HUDEP-2 (cell line): Measurements from ENCODE around the gene RETREG2.
A peak's percentile ranks its signal among the peaks of the same experiment; 100 is the strongest.

Experiments
- DNase-seq, 76 experiments: peaks; one replicate each; lab custom pipeline; 2025; ENCODE audit not compliant: unreplicated experiment in 76 of 76; lab: John Stamatoyannopoulos, UW

RETREG2 gene

GRCh38 chr2:219168932-219169331 is 9.1 kb upstream of the RETREG2 start:
- DNase-seq, result no peak

DNA sequence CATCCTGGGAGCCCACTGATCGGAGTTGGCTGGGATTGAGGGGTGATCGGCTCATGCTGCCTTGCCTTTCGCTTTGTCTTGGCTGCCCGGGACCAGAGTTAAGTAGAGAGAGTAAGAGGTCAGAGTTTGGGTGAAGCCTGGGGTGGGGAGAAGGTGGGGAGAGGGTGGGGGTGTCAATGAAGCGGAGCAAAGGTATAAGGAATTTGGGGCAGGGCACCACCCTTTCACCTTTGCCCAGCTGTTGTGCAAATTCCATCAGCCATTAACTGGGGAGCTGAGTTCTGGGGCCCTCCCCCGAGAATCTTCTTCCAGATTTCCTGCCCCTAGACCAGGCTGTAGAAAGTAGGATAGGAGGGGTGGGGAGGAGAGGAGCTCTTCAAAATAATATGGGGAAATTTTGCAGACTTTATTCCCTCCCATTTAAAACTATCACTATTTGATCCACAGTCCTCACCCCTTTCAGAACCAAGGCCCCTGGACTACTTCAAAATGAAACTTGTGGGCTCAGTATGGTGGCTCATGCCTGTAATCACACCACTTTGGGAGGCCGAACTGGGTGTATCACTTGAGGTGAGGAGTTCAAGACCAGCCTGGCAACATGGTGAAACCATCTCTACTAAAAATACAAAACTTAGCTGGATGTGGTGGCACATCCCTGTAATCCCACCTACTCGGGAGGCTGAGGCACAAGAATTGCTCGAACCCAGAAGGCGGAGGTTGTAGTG is 8.0 kb upstream of the RETREG2 start, which contains the start of gene SLC23A3:
SLC23A3 (minus strand) TSS at position 100 of the 725 bp plus-strand sequence; CDS start at position 55, 45 bp downstream.
- no peak for DNase-seq

- DNase-seq, result peak in 29 of 76 experiments; percentile 2 to 46 (median 19)
Measured at GRCh38 chr2:219171231-219171651, 6.8 kb upstream of the RETREG2 start.

GRCh38 chr2:219172231-219173154 is 5.6 kb upstream of the RETREG2 start:
- peak in 1 of 76 experiments; percentile 4 for DNase-seq

- DNase-seq, result no peak
Measured at GRCh38 chr2:219173176-219173575, 4.9 kb upstream of the RETREG2 start.

GRCh38 chr2:219174146-219174545 is 3.9 kb upstream of the RETREG2 start:
- no peak for DNase-seq

- no peak for DNase-seq
Measured at GRCh38 chr2:219174801-219175200, 3.3 kb upstream of the RETREG2 start.

GRCh38 chr2:219175486-219175885 is 2.6 kb upstream of the RETREG2 start:
- DNase-seq, result no peak

GRCh38 chr2:219175928-219176817 is 1.9 kb upstream of the RETREG2 start:
- peak in 19 of 76 experiments; percentile 8 to 51 (median 32) for DNase-seq

- DNase-seq, result peak in 73 of 76 experiments; percentile 6 to 86 (median 76)
Measured at GRCh38 chr2:219176818-219177551, 1.1 kb upstream of the RETREG2 start, which contains the start of gene CNPPD1. CNPPD1 (minus strand) TSS chr2:219176925; CDS start chr2:219176828, 97 bp downstream.

DNA sequence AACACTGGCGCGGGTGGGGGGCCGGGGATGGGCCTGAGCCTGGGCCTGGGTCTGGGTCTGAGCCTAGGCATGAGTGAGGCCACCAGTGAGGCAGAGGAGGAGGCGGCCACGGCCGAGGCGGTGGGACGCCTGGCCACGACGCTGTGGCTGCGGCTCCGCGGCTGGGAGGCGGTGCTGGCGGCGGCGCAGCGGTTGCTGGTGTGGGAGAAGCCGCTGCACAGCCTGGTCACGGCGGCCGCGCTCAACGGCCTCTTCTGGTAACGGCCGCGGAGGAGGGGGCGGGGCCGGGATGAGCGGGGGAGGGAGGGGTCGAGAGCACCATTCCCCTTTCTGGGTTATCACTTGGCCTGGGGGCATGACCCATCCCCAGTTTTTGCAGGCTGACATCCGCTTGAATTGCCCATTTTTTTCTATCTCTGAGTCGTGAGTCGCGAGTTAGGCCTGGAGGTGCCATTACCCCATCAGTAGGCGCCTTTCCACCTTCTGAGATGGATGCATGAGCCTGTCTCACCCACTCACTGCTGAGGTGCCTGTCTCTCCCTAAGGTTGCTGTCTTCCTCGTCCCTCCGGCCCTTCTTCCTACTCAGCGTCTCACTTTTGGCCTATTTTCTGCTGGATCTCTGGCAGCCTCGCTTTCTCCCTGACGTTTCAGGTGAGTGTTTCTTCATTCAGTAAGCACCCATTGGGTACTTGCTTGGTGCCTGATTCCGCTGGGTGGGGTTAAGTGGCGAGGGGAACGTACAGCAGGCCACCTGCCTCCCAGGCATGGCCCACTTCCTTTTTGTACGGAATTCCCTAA is 501 bp downstream of the RETREG2 start:
- peak in 37 of 76 experiments; percentile 4 to 66 (median 36) for DNase-seq

GRCh38 chr2:219179601-219180465 is 1.8 kb downstream of the RETREG2 start:
- no peak for DNase-seq

DNA sequence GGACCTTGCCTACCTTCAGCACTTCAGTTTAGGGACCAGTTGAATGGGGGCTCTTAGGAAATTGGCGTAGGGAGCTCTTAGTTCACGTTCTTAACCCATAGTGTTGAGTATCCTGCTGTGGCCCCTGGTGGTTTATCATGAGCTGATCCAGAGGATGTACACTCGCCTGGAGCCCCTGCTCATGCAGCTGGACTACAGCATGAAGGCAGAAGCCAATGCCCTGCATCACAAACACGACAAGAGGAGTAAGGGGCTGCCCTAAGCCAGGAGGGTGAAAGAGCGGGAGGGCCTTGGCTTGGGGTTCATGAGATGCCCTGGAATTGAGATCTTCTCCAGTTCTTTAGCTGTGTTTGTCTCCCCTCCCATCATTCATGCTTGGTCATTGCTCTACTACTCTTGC is 2.9 kb downstream of the RETREG2 start:
- DNase-seq, result no peak

DNA sequence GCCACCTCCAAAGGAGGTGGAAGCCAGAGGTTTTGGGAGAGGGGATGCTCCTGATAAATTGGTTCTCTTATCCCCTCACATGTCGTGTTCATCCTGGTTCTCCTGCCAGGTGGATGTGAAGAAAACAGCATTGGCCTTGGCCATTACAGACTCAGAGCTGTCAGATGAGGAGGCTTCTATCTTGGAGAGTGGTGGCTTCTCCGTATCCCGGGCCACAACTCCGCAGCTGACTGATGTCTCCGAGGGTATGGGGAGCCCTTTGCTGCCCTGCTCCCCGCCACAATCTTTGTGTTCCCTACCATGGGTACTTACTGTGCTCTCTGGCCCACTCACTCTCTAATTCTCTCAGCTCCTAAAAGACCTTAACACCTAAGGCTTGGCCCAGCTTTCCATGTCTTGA is 3.5 kb downstream of the RETREG2 start:
- DNase-seq, result no peak

- DNase-seq, result no peak
Measured at GRCh38 chr2:219182331-219183150, 4.5 kb downstream of the RETREG2 start.

GRCh38 chr2:219183151-219183772 is 5.2 kb downstream of the RETREG2 start:
- DNase-seq, result no peak

DNA sequence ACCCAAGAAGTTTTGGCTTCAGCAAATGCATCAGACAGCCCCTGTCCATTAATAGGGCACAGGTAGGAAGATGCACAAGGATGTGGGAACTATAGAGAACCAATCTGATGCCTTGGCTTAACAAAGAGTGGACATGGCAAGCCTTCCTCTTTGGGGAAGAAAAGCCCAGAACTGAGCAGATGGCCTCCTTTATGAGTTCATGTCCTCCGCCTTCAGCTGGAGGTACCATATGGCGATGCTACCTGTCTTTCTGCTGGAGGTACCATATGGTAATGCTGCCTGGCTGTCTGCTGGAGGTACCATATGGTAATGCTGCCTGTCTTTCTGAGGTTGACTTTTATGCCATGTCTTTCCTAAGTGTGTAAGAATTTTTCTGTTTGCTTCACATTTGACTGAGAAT is 6.0 kb downstream of the RETREG2 start:
- DNase-seq, result no peak
